ENCODE results near the gene GFOD1. TPM values are rescaled to one million over a fixed set of nuclear protein-coding genes. Genes with fewer than 3 reads are reported as not detected.

Gene GFOD1
- total and polyA plus RNA-seq, 2 donors (not counting 1 experiment from before 2014, with no cell fraction given) = 10.5 to 25.3 TPM

GRCh38 chr6:13364842-13365241 lies 122.6 kb downstream of the GFOD1 start:
- no peak overlapping the region for H3K4me3 ChIP-seq (replicated peaks in 1 of 4; ENCODE audit: control extremely low read depth in 1 of 4, insufficient read depth in 1 of 4, low read depth in 3 of 4, low read length in 4 of 4)
- no peak overlapping the region for H3K27ac ChIP-seq (ENCODE audit: insufficient read depth, low read length)
- H3K9ac ChIP-seq (ENCODE audit: insufficient read depth, low read length) = no peak overlapping the region
- no peaks in the 10 kb centered on the region for H3K9me3 ChIP-seq (ENCODE audit: control insufficient read depth, insufficient read depth, low read depth, low read length)
- H3K27me3 ChIP-seq (ENCODE audit: control insufficient read depth, insufficient read depth, low read length) = no peaks in the 10 kb centered on the region
- H3K79me2 ChIP-seq (ENCODE audit: control insufficient read depth, insufficient read depth, low read length) = no peaks in the 10 kb centered on the region
- H3K4me1 ChIP-seq (ENCODE audit: control insufficient read depth, extremely low read depth, insufficient read depth, low read length) = peaks cover 13% of the 10 kb centered on the region
- peaks cover 3% of the 10 kb centered on the region for H3K36me3 ChIP-seq (ENCODE audit: control insufficient read depth, insufficient read depth, low read length)
- H3K4me2 ChIP-seq (ENCODE audit: extremely low read depth, insufficient read depth, low read length) = no peak overlapping the region
- no peak overlapping the region for H2AFZ ChIP-seq (ENCODE audit: low read length)
- no peaks in the 10 kb centered on the region for H4K20me1 ChIP-seq (ENCODE audit: control insufficient read depth, extremely low read depth, insufficient read depth, low read length)
- no peak for DNase-seq (ENCODE audit: low read depth in 2 of 2)
- TF ChIP-seq EZH2 (IDR thresholded peaks at IDR 0.05; ENCODE audit: low read length, missing control alignments) (no peak), CTCF (conservative IDR thresholded peaks at IDR 0.05 in 1 of 2, IDR thresholded peaks at IDR 0.05 in 1 of 2; ENCODE audit: low read depth in 1 of 2, low read length in 2 of 2) (no peak)

- peaks cover 7% of the 10 kb centered on the region for H3K4me1 ChIP-seq (ENCODE audit: control insufficient read depth, extremely low read depth, insufficient read depth, low read length)
- peaks cover 3% of the 10 kb centered on the region for H3K36me3 ChIP-seq (ENCODE audit: control insufficient read depth, insufficient read depth, low read length)
- no peaks in the 10 kb centered on the region for H3K27me3 ChIP-seq (ENCODE audit: control insufficient read depth, insufficient read depth, low read length)
- no peaks in the 10 kb centered on the region for H3K79me2 ChIP-seq (ENCODE audit: control insufficient read depth, insufficient read depth, low read length)
- DNase-seq (ENCODE audit: low read depth in 2 of 2) = peak; percentile 18 to 96
- no peaks in the 10 kb centered on the region for H4K20me1 ChIP-seq (ENCODE audit: control insufficient read depth, extremely low read depth, insufficient read depth, low read length)
- no peaks in the 10 kb centered on the region for H3K9me3 ChIP-seq (ENCODE audit: control insufficient read depth, insufficient read depth, low read depth, low read length)
- no peak overlapping the region for H3K9ac ChIP-seq (ENCODE audit: insufficient read depth, low read length)
- no peak overlapping the region for H3K4me3 ChIP-seq (replicated peaks in 1 of 4; ENCODE audit: control extremely low read depth in 1 of 4, insufficient read depth in 1 of 4, low read depth in 3 of 4, low read length in 4 of 4)
- H3K27ac ChIP-seq (ENCODE audit: insufficient read depth, low read length) = no peak overlapping the region
- TF ChIP-seq EZH2 (IDR thresholded peaks at IDR 0.05; ENCODE audit: low read length, missing control alignments) = no peak
- TF ChIP-seq CTCF (conservative IDR thresholded peaks at IDR 0.05 in 1 of 2, IDR thresholded peaks at IDR 0.05 in 1 of 2; ENCODE audit: low read depth in 1 of 2, low read length in 2 of 2) = no peak
- H2AFZ ChIP-seq (ENCODE audit: low read length) = no peak overlapping the region
- H3K4me2 ChIP-seq (ENCODE audit: extremely low read depth, insufficient read depth, low read length) = no peak overlapping the region
Measured at GRCh38 chr6:13362412-13362811, 125.0 kb downstream of the GFOD1 start.

GRCh38 chr6:13360671-13361540 lies 126.5 kb downstream of the GFOD1 start:
- Histone ChIP-seq H4K20me1 (ENCODE audit: control insufficient read depth, extremely low read depth, insufficient read depth, low read length) (no peaks in the 10 kb centered on the region), H2AFZ (ENCODE audit: low read length) (no peak overlapping the region), H3K4me1 (ENCODE audit: control insufficient read depth, extremely low read depth, insufficient read depth, low read length) (peaks cover 19% of the 10 kb centered on the region), H3K4me2 (ENCODE audit: extremely low read depth, insufficient read depth, low read length) (no peak overlapping the region), H3K4me3 (replicated peaks in 1 of 4; ENCODE audit: control extremely low read depth in 1 of 4, insufficient read depth in 1 of 4, low read depth in 3 of 4, low read length in 4 of 4) (no peak overlapping the region), H3K27me3 (ENCODE audit: control insufficient read depth, insufficient read depth, low read length) (no peaks in the 10 kb centered on the region), H3K27ac (ENCODE audit: insufficient read depth, low read length) (no peak overlapping the region), H3K9ac (ENCODE audit: insufficient read depth, low read length) (no peak overlapping the region), H3K36me3 (ENCODE audit: control insufficient read depth, insufficient read depth, low read length) (peaks cover 3% of the 10 kb centered on the region), H3K9me3 (ENCODE audit: control insufficient read depth, insufficient read depth, low read depth, low read length) (no peaks in the 10 kb centered on the region), H3K79me2 (ENCODE audit: control insufficient read depth, insufficient read depth, low read length) (no peaks in the 10 kb centered on the region)
- peak in 1 of 2 donors; percentile 56 for DNase-seq (ENCODE audit: low read depth in 2 of 2)
- TF ChIP-seq CTCF (conservative IDR thresholded peaks at IDR 0.05 in 1 of 2, IDR thresholded peaks at IDR 0.05 in 1 of 2; ENCODE audit: low read depth in 1 of 2, low read length in 2 of 2) (no peak), EZH2 (IDR thresholded peaks at IDR 0.05; ENCODE audit: low read length, missing control alignments) (no peak)

Measured in fibroblast of lung (primary cell).